ENCODE data around the gene UNK.

The UNK gene

DNA sequence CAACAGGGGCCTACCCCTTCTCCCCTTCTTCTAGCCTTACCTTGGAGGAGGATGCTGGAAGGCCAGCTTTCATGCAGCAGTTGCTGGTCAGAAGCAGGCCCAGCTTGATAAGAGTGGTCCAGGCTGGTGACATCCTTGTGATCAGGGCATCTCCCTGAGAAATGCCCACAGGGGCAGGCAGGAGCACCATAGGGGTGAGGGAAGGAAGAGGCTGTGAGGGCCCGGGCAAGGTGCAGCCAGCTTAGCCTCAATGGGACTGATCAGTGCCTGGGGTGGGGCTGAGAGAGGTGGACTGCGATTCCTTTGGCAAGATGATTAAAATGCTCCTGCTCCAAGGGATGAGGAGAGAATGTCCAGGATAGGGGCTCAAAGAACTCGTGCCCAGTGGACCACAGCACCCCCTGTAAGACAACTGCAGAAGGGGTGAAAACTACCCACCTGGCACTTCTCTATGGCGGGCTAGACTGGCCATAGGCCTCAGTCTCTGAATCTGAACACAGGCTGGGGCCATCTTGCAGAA, 10.1 kb upstream of the UNK start:
- H3K9ac ChIP-seq (ENCODE audit: low read length): no peak overlapping the region
- H3K9me3 ChIP-seq (ENCODE audit: insufficient read depth, low read length): no peaks in the 10 kb centered on the region
- H3K4me3 ChIP-seq (ENCODE audit: low read length): no peak overlapping the region
- no peak overlapping the region for H3K4me2 ChIP-seq (ENCODE audit: low read length)
- H4K20me1 ChIP-seq (ENCODE audit: insufficient read depth, low read length): peaks cover 34% of the 10 kb centered on the region
- H3K79me2 ChIP-seq (ENCODE audit: low read length): peaks cover 21% of the 10 kb centered on the region
- no peaks in the 10 kb centered on the region for H3K27me3 ChIP-seq (ENCODE audit: low read depth, low read length)
- no peak overlapping the region for H2AFZ ChIP-seq (ENCODE audit: low read depth, low read length)
- no peak overlapping the region for H3K27ac ChIP-seq (ENCODE audit: low read length)
- peaks cover 38% of the 10 kb centered on the region for H3K36me3 ChIP-seq (replicated peaks; ENCODE audit: low read depth, low read length)
- TF ChIP-seq EZH2phosphoT487 (IDR thresholded peaks at IDR 0.05; ENCODE audit: low read depth): no peak
- TF ChIP-seq, protein P1, sequence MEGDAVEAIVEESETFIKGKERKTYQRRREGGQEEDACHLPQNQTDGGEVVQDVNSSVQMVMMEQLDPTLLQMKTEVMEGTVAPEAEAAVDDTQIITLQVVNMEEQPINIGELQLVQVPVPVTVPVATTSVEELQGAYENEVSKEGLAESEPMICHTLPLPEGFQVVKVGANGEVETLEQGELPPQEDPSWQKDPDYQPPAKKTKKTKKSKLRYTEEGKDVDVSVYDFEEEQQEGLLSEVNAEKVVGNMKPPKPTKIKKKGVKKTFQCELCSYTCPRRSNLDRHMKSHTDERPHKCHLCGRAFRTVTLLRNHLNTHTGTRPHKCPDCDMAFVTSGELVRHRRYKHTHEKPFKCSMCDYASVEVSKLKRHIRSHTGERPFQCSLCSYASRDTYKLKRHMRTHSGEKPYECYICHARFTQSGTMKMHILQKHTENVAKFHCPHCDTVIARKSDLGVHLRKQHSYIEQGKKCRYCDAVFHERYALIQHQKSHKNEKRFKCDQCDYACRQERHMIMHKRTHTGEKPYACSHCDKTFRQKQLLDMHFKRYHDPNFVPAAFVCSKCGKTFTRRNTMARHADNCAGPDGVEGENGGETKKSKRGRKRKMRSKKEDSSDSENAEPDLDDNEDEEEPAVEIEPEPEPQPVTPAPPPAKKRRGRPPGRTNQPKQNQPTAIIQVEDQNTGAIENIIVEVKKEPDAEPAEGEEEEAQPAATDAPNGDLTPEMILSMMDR (IDR thresholded peaks at IDR 0.05; ENCODE audit: low read depth, low read length): no peak
- peaks cover 12% of the 10 kb centered on the region for H3K4me1 ChIP-seq (ENCODE audit: low read length)

DNA sequence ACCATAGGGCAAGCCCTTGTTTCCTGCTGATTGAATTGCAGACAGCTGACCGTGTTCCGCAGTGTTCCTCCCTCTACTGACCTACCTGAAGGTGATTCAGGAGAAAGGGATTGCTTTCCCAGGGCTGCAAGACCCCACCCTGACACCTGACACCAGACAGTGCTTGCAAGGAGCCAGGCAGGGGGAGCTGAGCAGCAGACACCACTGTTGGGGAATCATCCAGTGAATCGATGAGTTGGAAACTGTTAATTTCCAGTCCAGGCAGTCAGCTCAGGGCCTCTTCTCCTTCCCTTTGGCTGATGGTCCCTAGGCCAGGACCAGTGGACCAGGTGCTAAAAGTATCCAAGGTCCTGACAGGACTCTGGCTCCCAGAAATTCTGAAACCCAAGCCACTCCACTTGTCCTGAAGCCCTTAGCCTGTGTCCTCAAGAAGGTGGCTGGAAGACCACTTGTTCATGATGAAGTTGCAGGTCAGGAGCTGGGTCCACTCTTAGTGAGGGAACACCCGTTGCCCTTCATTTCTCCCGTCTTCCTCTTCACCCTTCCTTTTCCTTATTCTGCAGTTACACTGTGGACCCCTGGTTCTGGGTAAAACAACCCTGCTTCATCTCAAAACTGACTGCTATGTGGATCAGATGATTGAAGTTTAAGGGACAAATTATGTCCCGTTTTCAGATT, 9.5 kb upstream of the UNK start:
- Histone ChIP-seq H3K27ac (ENCODE audit: low read length) (no peak overlapping the region), H4K20me1 (ENCODE audit: insufficient read depth, low read length) (peaks cover 34% of the 10 kb centered on the region), H2AFZ (ENCODE audit: low read depth, low read length) (no peak overlapping the region), H3K36me3 (replicated peaks; ENCODE audit: low read depth, low read length) (peaks cover 38% of the 10 kb centered on the region), H3K79me2 (ENCODE audit: low read length) (peaks cover 21% of the 10 kb centered on the region), H3K4me2 (ENCODE audit: low read length) (no peak overlapping the region), H3K9me3 (ENCODE audit: insufficient read depth, low read length) (no peaks in the 10 kb centered on the region), H3K4me1 (ENCODE audit: low read length) (peaks cover 14% of the 10 kb centered on the region), H3K9ac (ENCODE audit: low read length) (no peak overlapping the region), H3K4me3 (ENCODE audit: low read length) (no peak overlapping the region), H3K27me3 (ENCODE audit: low read depth, low read length) (no peaks in the 10 kb centered on the region)
- no peak for TF ChIP-seq EZH2phosphoT487 (IDR thresholded peaks at IDR 0.05; ENCODE audit: low read depth)
- TF ChIP-seq, protein P1 (IDR thresholded peaks at IDR 0.05; ENCODE audit: low read depth, low read length): no peak

DNA sequence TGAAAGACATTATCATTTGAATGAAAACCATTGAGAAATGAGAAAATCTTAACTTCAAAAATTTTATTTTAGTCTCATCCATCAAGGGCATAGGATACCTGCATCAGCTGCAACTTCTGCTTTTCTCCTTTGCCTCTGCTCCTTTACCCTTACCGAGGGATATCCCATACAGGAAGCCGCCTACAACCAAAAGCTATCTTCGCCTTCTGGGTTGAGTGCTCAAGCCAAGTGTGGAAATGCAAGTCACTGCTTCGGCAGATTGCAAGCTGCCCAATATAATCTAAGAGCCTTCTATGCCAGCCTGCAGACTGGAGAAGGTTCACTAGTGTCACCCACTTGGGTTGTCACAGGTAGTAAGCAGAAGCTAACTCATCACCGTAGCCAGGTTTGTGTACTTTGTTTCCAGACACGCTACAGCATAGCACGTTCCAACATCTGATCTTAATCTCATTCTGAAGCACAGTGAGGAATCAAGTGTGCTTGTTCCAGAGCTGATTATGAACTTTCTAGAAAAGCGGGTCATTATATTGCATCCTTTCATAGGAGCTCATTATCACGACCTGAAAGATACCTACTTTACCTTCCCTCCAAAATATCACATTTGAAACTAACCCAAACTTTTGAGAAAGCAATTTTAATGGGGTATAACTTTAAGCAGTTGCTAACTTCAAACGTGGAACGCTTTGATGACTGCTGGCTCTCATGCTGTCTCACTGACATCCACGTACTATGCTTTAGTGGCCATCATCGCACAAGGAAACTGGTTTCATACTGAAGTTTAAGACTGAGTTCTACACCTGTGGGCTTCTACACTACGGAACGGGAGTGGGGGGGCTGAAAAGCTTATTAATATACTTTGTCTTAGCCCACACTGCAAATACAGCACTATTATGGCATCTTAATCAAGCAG, 8.0 kb upstream of the UNK start:
- TF ChIP-seq EZH2phosphoT487 (IDR thresholded peaks at IDR 0.05; ENCODE audit: low read depth): no peak
- TF ChIP-seq, protein P1 (IDR thresholded peaks at IDR 0.05; ENCODE audit: low read depth, low read length): no peak
- peaks cover 19% of the 10 kb centered on the region for H3K4me1 ChIP-seq (ENCODE audit: low read length)
- no peaks in the 10 kb centered on the region for H3K9me3 ChIP-seq (ENCODE audit: insufficient read depth, low read length)
- peaks cover 21% of the 10 kb centered on the region for H3K79me2 ChIP-seq (ENCODE audit: low read length)
- H4K20me1 ChIP-seq (ENCODE audit: insufficient read depth, low read length): peaks cover 34% of the 10 kb centered on the region
- H3K36me3 ChIP-seq (replicated peaks; ENCODE audit: low read depth, low read length): peaks cover 38% of the 10 kb centered on the region
- no peak overlapping the region for H3K9ac ChIP-seq (ENCODE audit: low read length)
- no peaks in the 10 kb centered on the region for H3K27me3 ChIP-seq (ENCODE audit: low read depth, low read length)
- H3K27ac ChIP-seq (ENCODE audit: low read length): no peak overlapping the region
- no peak overlapping the region for H3K4me3 ChIP-seq (ENCODE audit: low read length)
- H2AFZ ChIP-seq (ENCODE audit: low read depth, low read length): no peak overlapping the region
- no peak overlapping the region for H3K4me2 ChIP-seq (ENCODE audit: low read length)

Measured in OCI-LY3 (cell line).